Stromal cell of bone marrow (primary cell): ENCODE measurements around the gene CDKN1C.

Source experiments
- DNase-seq: peaks from one replicate; pipeline ENCODE4 v3.0.0-alpha.2; 2012; ENCODE audit warnings: low read depth

CDKN1C gene

DNA sequence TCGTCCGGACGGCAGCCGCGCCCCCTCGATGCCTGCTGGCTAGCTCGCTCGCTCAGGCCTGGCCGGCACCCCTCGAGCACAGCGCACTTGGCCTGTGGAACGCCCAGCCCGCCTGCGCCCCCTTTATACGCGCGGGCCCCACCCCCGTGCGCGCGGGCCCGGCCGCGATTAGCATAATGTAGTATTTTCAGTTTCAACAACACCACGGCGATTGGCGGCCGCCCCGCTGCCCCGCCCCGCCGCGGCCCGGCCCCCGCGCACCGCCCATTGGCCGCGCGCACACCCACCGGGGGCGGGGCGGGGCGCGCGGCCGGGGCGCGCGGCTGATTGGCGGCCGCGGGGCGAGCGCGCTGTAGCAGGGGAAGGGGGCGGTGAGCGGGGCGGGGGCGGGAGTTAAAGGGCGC, at the start of gene CDKN1C:
CDKN1C (minus strand) TSS at position 98 of the 404 bp plus-strand sequence. CDS start 319 bp downstream, outside the sequence.
- DNase-seq: peak; percentile 41

DNA sequence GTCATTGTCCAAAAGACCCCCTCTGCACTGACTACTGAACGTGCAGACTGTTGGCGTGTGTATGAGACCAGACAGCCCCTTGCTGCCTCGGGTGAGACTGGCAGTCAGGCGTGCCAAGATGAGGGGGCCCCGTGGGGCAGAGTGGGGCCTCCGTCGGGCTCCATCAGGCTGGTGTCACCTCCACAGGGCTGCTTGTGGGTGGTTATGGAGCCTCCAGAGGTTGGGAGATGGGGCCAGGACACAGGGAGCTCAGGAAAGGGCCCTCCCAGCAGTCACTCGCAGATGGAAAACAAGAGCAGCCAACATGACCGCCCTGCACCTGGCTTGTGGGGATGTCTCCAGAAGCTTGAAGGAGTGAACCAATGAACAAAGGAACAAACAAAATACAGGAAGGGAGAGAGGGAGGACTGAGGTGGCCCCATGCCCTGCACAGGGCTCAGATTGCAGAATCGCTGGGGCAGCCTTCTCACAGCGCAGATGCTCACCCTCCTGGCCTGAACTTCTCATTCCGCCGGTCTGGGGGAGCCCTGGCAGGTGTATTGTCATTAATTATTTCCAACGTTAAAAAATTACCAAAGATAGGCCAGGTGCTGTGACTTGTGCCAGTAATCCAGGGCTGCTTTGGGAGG, 49.1 kb upstream of the CDKN1C start:
- DNase-seq: no peak

GRCh38 chr11:2934021-2934550, 48.5 kb upstream of the CDKN1C start:
- no peak for DNase-seq

GRCh38 chr11:2933375-2934020, 47.9 kb upstream of the CDKN1C start:
- DNase-seq: peak; percentile 78

DNA sequence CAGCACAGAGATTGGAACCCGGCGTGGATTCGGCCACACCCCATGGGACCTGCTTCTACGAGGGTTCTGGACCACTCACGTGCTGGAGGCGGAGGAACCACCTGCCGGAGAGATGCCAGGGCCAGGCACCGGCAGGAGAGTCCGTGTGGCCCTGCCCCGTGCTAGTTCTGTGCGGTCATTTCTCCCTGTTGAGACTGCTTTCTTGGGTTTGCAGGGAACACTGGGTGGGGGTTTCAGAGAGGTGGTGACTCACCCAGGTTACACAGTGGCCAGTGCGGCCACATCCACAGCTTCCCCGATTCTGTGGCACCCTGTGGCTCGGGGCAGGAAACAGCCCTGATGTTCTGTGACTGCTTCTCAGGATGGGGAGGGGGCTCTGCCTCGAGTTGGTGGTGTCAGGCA, 47.3 kb upstream of the CDKN1C start:
- no peak for DNase-seq

DNA sequence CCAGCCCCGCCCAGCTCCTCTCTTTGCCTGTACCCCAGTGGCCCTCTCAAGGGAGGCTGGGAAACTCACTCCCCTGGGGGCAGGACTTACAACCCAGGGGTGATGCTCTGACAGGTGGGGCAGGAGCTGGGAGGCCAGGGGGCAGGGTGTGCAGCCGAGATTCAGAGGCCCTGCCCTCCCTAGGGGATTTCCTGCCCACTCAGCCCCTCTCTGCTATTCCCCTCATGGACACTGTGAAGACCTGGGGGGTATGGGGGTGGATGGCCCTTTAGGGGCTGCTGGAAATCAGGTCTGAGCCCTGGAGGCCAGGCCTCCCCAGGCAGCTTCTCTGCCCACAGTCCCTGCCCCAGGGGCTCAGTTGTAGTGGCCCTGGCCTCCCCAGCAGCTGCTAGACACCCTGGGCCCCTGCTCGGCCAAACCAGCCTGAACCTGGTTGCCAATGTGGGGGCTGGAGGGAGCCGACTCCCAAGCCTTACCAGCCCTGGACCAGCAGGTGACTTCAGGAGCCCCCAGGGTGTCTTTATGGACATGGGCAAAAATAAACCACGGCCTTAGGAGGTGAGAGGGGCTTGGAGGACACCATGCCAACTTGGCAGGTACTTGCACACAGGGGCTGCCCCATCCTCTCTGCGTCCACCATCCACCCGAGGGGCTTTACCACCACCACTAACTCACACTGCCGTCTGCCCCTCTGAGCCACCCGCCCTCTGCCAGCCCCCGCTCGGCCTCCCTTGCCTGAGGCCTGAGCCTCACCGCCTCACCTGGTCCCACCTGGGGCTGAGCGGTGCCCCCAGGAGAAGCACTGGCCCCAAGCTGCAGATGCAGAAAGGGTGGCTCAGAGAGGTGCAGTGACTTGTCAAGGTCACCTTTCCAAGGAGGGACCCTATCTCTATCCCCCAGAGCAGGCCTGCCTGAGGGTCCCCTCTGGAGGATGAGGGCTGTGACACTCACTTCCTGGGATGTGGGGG, 46.5 kb upstream of the CDKN1C start:
- DNase-seq: no peak

DNA sequence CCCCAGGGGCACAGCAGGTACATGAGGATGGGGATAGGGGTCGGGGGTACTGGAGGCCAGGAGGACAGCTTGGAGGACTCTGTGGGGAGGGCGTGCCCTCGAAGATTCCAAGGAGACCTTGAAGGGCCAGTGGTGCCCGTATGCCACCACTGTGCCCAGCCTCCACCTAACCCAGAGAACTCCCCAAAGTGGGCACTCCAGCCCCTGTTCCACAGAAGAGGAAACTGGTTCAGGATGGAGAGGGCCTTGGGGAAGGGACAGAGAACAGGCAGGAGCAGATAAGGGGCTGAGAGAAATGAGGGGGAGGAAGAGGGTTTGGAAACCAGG, 45.8 kb upstream of the CDKN1C start:
- DNase-seq: no peak

DNA sequence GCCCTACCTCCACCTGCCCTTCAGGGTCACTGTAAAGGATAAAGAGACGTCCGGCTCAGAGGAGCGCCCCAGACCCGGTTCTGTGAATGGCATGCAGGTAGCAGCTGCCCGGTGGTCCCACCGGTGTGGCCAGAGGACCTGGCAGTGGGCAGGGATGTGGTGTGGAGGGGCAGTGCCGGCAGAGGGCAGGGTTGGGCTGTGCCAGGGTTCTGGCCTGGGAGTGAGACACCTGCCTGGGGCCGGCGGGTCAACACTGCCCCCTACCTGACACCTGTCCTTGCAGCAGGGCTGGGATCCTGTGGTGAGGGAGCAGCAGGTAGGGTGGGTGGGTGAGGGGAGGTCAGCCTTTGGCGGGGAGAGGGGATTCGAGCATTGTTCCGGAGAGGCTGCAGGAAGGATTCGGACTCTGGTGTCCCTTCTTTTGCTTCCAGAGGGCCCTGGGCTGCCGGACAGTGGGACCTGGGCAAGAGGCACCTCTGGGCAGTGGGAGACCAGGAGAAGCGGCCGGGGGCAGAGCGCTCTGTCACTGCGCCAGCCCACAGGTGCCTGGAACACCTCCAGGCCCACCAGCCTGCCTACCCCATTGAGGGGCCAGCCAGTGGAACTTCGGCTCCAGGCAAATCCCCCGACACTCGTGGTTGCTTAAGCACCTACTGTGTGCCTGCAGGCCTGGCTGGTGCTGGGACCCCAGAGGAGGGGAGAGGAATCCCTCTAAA, 45.3 kb upstream of the CDKN1C start:
- no peak for DNase-seq

DNA sequence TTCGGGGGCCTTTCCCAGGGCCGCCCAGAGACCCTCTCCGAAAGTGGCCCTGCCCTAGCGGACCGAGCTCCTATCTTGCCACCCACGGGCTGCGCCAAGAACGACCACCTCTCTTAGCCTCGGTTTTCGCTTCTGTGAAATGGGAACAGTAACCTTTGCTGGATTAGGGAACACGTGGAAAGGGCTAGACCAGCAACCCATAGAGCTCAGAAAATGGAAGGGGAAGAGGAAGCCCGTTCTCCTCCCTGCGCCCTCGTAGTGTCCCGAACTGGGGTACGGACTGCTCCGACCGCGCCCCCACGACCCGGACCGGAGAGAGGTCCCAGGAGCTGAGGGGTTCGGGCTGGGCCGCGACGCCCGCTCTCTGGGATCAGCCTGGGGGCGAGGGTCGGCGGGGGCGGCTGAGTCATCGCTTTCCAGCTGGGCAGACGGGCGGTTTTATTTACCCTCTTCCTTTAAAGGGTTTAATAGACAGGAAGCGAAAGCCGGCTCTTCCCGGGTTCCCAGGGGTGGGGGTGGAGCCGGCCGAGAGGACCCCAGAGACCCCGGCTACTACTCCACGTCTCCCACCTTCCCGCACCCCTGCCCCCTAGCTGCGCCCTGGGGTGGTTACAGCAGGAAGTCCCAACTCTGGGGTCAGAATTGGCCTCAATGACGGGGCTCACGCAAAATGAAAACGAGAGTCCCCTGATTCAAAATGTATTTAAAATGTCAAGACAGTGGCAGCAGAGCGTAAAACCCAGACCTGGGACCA, 44.6 kb upstream of the CDKN1C start:
- no peak for DNase-seq

GRCh38 chr11:2929531-2929949, 44.0 kb upstream of the CDKN1C start:
- peak; percentile 57 for DNase-seq

GRCh38 chr11:2928605-2929530, 43.3 kb upstream of the CDKN1C start, which contains the start of gene PHLDA2:
Gene PHLDA2 (minus strand): TSS chr11:2929420. CDS start chr11:2929364, 56 bp downstream.
- DNase-seq: no peak

DNA sequence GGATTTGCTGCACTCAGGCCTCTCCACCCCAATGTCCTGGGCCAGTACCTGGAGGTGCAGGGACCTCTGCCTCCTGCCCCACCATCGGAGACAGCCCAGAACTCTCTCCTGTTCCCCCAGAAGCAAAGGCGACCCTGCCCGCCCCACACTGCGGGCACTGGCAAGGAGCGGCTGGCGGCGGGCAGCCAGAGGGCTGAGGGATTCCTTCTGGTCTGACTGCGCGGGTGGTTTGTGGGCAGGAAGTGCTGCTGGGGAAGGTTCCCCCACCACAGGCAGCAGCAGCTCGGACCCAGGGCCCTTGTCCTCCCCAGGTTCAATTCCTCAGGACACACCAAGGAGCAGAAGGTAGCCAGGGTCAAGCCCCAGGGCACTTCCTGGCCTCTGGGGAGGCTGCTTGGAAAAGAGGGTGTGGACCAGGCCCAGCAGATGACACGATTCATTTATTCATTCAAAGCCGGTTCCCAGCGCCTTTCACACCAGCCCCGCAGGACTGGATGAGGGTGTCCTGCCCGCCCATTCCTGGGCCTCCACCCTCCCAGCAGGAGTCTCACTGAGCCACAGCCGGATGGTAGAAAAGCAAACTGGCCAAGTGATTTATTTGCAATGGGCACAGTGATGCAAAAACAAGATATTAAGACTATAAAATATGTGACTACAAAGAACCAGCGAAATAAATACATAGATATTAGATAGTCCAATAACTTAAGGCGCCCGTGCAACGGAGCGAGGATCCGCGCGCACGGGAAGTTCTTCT, 42.5 kb upstream of the CDKN1C start:
- no peak for DNase-seq

DNA sequence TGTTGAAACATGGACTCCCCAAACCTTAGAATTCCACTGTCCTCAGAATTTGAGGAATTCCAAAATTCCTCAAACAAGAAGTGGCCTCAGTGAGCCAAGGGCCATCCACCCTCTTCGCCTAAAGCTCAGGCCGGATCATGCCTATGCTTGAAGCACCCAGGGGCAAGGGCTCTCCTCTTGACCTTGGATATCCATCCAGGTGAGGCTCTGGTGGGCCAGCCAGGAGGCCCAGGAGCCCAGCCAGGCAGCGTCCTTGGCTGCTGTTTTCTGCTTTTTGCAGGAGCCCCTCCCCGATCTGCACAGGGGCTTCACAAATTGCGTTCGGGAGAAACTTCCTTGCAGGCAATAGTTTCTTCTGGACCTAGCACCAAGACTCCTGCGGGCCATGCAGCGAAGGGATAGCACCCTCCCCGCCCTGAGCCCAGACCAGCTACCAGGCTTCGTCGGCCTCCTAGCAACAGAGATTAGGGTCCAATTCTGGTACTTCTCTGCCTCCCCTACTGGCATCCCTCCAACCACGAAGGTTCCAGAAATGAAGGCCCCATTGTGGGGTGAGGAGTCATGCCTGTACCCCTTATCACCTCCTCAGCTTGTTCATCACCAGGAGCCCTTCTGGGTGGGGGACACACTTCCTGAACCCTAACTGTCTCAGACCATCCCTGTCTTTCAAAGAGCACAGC, 41.7 kb upstream of the CDKN1C start:
- DNase-seq: no peak

GRCh38 chr11:2926611-2927051, 41.1 kb upstream of the CDKN1C start:
- DNase-seq: no peak

GRCh38 chr11:2924821-2925675, 39.5 kb upstream of the CDKN1C start:
- no peak for DNase-seq

DNA sequence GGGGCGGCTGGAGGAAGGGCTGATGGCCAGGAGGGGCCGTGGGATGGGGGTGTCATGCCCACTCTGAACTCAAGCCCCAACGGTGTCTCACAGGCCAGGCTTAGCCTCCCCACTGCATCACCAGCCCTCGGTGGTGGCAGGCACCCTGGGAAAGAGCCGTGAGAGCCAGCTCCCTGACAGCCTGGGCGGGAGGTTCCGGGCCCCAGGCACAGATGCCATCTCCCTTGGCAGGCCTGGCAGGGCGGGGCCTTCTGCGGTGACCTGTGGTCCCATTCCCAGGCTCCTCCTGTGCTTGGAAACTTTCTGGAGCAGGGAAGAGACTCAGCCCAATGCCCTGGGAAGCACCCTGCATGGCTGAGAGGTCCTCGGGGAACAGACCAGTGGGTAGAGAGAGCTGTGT, 38.8 kb upstream of the CDKN1C start:
- no peak for DNase-seq
